Stimulated activated CD4-positive, alpha-beta T cell treated with anti-CD3 and anti-CD28 coated beads, Interleukin-4, amount 100 ng/mL, for 1 hour (primary cell): ENCODE measurements around the gene PNLDC1.
"Not testable (repeated sequence)": the region's sequence is repeated elsewhere in the genome, so short reads cannot be mapped to it uniquely, and the experiment has no call there.

Experiments
- DNase-seq: peaks from one replicate; pipeline ENCODE4 v3.0.0-alpha.2; 2020

PNLDC1 gene

DNA sequence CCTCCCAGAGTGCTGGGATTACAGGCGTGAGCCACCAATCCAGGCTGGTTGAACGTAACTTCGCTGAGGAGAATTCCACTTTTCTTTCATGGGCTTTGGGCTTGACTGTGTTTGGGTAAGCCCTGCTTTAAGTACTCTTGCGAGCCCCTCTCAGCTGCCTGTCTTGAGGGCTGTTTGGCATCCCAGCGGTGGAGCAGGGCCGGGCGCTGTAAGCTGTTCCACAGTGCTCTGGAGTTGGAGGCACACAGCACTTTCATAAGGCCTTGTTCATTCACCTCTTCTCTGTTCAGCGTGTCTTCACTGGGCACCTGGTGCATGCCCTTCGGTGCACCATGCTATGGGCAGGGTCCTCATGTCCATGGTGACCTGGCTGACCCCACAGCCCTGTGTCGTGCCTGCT lies 21.6 kb downstream of the PNLDC1 start:
- no peak for DNase-seq

DNA sequence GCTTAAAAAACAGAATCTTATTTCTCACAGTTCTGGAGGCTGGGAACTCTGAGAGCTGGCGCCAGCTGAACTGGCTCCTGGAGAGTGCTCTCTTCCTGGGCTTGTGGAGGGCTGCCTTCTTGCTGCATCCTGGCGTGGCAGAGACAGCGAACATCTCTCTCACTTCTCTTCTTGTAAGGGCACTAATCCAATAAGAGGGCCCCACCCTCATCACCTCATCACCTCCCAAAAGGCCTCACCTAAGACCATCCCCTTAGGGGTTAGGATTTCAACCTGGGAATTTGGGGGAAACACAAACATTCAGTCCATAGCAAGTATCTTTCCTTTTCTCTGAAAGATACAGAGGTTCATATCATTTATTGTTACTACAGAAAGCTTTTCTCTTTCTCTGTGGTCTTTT lies 23.9 kb downstream of the PNLDC1 start:
- no peak for DNase-seq

DNA sequence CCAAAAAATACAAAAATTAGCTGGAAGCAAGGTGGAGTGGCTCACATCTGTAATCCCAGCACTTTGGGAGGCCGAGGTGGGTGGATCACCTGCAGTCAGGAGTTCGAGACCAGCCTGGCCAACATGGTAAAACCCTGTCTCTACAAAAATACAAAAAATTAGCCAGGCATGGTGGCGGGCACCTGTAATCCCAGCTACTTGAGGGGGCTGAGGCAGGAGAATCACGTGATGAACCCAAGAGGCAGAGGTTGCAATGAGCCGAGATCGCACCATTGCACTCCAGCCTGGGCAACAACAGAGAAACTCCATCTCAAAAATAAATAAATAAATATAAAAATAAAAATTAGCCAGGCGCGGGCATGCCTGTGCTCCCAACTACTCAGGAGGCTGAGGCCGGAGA lies 24.6 kb downstream of the PNLDC1 start:
- DNase-seq, result not testable (repeated sequence)

DNA sequence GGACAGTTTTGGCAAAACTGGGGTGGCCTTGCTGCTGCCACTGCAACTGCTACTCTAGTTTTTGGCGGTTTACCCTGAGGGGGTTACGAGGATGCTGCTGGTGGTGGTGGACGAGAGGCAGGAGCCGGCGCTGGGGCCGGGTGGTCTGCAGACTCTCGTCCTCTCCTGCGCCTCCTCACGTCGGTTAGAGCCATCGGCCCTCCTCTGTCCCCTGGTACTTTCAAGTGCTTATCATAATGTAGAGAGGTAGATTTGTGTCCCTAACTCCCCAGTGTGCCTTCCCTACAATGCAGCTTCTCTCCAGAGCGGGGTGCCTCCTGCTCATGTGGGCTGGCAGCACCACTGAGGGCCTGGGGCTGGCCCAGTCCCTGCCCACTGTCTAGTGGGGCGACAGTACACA lies 25.9 kb downstream of the PNLDC1 start:
- no peak for DNase-seq

DNA sequence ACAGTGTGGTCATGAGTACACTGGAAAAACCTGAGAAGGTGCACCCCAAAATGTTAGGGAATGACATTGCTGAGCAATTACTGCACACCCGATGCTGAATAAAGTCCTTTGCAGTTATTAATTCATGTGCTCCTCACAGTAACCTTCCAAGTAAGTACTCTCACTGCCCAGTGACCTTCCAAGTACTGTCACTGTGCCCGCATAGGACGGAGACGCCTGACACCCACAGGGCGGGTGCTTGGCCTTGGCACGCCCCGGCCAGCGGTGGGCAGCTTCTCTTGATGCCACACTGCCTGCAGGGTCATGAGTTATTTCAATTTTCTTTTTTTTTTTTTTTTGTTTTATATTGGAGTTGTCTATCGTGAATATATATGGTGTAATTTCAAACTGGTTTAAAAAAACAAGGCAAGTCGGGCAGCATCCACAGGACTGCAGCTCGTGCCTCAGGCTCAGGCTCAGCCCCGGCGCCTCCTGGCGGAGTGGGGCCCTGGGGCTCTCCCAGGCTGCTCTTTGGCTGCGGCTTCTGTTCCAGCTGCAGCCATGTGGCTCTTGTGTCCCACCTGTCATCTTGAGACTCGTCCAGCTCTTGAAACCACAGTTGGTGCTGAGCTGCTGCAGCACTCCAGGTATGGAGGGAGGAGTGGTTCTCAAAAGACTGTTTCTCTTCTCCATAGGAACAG lies 27.0 kb downstream of the PNLDC1 start:
- no peak for DNase-seq

DNA sequence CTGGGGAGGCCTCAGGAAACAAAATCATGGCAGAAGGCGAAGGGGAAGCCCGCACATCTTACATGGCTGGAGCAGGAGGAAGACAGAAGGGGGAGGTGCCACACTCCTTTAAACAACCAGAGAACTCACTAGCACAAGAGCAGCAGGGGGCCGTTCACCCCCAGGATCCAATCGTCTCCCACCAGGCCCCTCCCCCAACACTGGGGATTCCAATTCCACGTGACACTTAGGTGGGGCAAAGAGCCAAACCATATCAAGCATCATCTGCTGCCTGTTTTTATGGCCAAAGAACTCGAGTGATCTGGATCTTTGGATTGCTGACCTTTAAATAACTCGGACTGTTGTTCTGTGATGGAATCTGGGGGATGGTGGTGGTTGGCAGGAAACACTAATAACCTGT lies 28.0 kb downstream of the PNLDC1 start:
- DNase-seq, result no peak

DNA sequence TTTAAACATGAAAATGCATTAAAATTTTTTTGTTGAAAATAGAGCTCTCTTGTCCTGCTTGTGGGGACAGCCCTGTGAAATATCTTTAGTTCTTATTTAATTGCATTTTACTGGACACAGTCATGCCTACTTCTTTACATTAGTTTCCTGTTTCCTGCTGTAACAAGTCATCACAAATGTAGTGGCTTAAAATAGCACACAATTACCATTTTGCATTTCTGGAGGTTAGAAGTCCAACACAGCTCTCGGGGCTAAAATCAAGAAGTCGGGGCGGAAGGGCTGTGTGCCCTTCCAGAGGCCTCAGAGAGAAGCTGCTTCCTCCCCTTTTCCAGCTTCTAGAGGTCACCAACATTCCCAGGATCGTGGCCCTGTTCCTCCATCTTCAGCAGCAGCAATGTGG lies 29.4 kb downstream of the PNLDC1 start:
- DNase-seq, result no peak

DNA sequence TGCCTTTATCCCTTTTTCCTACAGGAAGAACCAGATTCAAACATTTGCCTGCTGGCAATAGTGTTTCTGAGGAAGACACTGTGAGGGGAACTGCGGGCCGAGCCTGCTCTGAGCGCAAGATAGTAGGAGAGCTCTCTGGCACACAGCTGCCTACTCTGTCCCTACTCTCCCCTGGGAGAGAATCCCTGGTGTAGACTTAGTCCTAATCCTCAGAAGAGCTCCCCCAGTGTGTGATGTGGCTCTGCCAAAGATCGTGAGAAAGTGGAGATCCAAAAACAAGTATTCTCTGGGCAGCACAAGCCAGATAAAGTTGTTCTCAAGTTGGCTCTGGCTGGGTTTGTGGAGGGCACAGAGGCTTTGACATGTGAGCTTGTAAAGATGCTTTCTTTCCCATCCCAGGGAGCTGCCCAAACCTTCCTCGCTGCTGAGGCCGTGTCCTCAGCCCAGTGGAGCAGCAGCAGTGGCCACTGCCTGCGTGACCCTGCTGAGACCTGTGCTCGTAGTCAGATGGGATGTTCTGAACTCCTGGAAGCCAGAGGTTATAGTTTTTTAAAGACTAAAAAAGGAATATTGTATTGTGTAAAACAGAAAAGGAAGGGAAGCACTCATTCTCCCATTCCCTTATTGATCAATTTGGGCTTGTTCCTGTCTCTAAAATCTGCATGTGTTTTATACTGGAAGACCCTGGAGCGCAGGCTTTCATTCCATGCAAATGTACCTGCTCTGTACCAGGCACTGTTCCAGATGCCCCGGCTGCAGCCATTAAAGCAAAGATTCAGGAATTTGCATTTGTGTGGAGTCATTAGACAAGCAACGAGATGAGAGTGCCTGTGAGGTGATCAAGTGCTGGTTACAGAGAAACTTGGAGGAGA lies 30.7 kb downstream of the PNLDC1 start:
- DNase-seq, result no peak

DNA sequence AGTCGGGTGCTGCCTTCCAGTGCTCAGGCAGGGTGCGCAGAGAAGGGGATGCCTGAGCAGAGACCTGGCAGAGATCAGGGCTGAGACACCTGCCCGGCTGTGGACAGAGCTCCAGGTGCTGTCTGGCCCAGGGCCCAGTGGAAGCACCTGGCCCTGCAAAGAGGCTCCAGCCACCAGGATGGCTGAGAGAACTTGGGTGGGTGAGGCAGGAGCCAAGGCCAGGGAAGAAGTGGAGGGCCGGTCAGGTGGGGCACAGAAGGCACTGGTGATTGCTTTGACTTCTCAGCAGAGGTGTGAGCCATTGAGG lies 31.2 kb downstream of the PNLDC1 start:
- DNase-seq, result no peak

DNA sequence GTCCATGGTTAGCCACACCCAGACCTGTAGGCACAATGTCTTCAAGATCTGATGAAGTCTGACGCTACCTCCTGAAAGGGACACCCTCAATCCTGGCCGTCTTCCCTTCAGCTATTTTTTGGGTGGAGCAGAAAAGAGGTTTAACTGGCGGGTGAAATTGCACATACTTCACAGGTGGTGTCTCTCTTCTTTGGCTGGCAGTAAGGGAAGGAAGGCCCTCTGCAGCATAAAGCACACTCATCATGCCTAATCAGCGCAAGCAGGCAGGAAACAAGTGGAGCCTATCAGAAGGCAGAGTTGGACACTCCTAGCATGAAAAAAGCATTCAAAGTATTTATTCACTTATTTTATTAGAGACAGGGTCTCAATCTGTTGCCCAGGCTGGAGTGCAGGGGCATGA lies 32.9 kb downstream of the PNLDC1 start:
- no peak for DNase-seq

DNA sequence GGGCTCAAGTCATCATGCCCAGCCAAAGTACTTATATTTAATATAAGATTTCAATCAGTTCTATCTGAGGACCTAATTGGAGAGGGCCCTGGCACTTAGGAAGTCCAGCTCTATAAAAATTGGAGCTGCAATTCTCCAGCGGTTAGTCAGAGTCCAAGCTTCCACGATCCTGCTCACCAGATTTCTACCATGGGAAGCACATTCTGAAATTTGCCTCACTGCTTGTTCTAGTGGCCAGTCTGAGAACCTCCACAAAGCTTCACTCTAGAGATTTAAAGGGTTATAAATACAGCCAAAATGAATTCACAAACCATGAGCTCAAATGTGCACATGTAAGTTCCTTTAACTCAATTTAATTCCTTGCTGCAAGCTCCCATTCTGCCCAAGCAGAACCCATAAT lies 33.5 kb downstream of the PNLDC1 start:
- no peak for DNase-seq

DNA sequence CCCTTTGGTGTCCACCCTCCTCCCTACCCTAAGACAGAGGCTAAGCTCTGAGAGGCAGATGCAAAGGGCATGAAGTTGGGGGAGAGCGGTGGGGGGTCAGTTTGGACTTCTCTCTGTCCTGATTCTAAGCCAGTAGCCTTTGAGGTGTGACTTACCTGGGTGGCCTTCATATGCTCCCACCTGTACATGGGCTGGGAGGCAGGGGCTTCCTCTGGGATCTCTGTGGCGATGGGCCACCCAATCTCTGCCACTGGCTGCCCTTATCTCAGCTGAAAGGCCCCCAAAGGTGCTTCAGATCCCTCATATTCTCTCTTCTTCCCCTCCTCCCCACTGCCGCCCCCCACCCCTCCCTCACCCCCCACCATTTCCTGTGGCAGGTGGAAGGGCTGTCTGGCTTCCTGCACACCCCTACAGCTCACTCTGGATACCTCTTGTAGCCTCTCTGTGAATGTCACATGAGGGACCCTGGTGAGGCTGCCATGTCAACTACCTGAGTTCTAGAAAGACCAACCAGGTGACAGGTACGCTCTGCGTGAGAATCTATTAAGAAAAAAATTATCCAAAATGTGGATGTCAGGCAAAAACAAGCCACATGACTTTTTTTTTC lies 34.0 kb downstream of the PNLDC1 start:
- no peak for DNase-seq

DNA sequence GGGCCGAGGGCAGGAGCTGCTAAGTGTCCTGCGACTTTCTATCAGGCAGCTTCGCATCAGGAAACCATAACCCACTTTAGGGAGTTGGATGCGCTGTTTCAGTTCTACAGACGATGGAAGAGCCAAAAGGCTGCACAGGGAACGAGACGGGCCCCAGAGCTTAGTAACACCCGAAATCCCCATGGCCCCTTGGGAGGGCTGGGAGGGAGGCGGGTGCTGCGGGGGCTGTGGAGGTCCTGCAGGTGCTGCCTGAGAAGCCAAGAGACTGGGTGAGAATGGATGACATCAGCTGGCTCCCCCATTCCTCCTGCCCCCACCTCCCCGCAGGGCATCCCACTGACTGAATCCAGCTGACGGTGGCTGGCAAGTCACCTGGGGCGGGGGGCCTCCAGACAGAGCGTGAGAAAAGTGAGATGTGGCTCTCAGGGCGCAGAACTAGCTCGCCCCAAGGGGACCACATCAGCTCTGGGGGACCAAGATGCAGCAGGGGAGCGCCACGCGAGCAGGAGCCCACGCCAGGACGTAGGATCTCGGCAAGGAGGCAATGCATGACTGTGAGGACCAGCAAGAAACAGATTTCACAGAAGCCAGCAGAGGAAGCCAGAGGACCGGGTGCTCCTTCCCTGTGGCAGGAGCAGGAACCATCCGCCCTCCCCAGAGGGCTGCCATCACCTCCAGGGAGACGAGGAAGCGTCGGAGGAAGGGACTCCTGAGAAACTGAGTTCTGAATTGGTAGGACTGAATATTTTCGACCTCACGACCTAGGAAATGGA lies 36.8 kb downstream of the PNLDC1 start:
- no peak for DNase-seq

DNA sequence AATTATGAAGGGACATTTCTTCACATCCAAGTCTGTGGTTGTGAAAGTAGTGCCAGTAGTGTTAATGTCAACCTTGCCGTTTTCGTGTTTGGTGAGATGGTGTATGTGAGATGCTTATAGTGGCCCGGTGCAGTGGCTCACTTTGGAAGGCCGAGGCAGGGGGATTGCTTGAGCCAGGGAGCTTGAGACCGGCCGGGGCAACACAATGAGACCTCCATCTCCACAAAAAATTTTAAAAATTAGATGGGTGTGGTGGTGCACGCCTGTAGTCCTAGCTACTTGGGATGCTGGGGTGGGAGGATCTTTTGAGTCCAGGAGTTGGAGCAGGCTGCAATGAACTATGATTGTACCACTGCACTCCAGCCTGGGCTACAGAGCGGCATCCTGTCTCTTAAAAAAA lies 37.4 kb downstream of the PNLDC1 start:
- no peak for DNase-seq

DNA sequence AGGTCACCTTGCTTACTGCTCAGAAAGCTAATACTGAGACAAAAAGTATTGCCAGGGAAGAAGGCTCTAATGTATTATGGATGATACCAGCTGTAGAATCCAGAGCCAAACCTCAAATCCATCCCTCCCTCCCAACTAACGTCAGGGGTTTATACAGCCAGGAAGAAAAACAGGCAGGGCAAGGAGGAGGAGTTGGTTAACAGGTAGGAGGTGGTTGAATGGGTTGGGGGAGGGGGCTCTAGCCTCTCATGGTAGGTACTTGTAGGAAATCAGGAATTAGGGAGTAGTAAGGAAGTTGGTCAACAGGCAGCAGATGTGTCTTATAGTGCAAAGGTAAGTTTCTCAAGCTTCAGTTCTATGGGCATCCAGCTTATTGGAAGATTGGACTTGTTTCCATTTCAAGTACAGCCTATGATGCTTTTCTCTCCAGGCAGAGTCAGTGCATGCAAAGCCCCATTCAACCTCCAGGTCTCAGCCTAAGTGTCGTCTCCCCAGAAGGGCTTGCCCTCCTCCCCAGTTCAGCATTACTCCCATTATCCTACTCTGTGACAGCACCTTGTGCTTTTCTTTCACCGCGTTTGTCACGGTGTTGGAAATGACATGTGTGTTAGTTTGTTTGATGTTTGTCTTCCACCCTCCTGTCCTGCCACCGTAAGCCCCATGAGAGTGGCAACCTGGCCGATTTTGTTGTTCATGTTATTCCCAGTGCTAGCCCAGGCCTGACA lies 38.1 kb downstream of the PNLDC1 start:
- no peak for DNase-seq

DNA sequence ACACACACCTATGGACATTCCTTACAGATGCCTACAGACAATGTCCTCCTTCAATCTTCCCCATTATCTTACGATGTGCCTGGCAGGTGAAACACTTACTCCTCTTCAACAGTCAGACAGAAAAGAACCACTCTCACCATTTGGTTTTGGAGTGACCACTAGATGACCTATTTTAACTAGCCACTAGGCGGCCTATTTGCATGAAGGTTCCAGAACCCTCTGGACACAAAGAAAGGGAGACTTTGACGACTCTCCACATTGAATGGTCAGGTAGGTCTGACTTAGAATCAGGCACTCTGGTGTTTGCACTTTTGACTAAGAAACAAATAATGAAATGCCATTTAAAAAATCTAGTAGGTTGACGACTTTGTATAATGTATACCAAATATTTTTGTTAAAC lies 42.0 kb downstream of the PNLDC1 start:
- no peak for DNase-seq

DNA sequence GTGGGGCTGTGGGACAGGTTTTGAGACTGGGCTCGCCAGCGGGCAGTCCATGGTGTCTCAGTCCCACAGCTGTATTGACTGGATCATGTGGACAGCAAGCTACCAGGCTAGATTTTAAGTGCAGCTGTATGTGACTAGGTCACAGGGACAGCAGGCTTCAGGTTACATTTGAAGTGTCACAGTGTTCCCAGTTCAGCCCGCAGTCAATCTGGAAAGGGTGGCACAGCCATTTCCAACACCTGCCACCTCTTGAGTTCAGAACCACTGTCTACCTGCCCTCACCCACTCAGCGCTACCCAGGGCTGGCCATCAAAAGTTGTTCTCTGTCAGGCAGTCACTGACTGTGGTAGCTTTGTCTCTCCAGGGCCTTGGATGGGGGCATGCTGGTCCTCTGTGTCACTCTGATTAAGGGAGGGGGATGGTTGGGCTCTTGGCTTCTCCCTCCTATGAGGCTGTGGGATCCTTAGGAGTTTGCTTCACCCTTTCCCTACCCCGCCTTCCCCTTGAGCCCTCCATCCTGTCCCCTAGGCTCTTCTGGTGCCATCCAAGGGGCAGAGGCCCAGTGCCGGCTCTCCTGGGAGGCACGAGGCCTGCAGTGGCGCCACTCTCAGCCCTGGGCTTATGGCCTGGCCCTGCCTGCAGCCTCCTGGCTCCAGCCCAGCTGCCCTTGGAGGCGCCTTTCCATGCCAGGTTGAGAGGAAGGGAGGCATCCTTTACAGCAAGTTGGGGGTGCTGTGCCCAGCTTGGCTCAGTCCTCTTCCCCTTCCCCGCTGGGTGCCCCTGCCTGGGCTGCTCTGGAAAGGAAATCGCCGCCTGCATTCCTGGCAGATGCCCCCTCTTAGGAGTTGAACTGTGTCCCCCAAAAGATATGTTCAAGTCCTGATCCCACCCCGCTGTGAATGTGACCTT lies 44.9 kb downstream of the PNLDC1 start:
- no peak for DNase-seq

DNA sequence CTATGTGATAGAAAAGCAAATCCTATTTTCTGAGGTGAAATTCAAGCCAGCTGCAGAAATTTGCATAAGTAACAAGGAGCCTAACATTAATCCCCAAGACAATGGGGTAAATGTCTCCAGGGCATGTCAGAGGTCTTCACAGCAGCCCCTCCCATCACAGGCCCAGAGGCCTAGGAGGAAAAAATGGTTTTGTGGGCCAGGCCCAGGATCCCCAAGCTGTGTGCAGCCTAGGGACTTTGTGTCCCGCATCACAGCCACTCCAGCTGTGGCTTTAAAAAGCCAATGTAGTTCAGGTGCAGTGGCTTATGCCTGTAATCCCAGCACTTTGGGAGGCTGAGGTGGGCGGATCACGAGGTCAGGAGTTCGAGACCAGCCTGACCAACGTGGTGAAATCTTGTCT lies 48.5 kb downstream of the PNLDC1 start:
- not testable (repeated sequence) for DNase-seq

DNA sequence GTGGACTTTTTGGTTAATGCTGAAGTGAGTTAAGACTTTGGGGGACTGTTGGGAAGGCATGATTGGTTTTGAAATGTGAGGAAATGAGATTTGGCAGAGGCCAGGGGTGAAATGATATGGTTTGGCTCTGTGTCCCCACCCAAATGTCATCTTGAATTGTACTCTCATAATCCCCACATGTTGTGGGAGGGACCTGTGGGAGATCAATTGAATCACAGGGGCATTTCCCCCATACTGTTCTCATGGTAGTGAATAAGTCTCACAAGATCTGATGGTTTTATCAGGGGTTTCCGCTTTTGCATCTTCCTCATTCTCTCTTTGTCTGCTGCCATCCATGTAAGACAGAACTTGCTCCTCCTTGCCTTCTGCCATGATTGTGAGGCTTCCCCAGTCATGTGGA lies 49.8 kb downstream of the PNLDC1 start:
- DNase-seq, result not testable (repeated sequence)

DNA sequence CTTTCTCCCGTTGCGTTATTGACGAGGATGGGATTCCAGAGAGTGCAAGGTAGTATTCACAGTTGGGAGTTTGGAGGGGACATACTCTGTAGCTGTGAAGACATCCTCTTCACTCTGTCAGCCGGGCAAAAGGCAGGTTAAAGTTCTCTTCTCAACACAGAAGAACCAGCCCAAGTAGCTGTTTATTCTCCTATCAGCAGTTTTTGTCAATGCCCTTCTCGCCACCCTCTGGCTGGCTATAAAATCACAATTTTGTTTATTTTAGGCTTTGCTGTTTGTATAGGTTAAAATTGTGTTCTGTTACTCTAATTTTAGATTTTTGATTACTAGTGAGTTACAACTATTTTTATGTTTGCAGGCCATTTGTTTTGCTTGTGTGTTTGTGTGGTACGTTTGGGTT lies 52.8 kb downstream of the PNLDC1 start:
- DNase-seq, result no peak

DNA sequence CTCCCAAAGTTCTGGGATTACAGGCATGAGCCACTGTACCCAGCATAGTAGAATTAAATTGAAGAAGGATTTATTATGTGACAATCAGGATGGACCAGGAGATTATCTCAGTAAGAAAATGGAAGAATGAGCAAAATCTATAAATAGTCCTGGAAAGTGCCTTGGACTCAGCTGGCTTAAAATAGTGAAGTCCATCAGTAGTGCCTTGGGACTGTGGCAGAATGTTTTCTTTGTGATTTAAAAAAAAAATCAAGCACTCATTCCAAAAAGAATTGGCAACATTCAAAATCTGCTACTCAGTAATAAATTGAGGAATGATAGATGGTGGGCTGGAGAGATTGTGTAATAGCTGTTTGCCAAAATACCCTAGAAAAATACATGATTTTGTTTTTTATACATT lies 53.7 kb downstream of the PNLDC1 start:
- no peak for DNase-seq

DNA sequence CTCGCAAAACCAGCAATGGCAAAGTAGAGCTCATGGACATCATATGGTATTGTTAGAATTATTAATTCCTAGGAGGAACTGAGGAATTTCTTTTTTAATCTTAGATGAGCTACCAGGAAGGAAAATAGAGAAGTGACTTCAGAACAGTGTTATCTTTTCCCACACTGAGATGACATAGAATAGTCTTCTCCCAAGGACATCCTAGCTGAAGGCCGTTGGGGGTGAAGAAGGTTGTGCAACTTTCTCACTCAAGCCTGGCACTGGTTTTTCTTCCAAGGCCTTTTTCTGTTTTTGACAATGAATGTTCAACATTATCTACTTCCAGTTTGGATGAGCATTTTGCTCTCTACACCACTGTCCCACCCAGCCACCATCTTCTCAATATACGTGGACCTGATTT lies 54.9 kb downstream of the PNLDC1 start:
- no peak for DNase-seq
